Measurements from ENCODE around the gene ZC3H4. TPM values are rescaled to one million over a fixed set of nuclear protein-coding genes. Genes with fewer than 3 reads are reported as not detected.

Gene ZC3H4
- total and polyA plus RNA-seq, 9 of the 15 experiments (the other 6 are each of a cell fraction or from before 2014, with no cell fraction given), result 2.2 to 75.6 (median 18.3) TPM

GRCh38 chr19:47130589-47131227, 17.1 kb upstream of the ZC3H4 start, which contains the start of gene SAE1 (continued):
- peak; percentile 99 for TF ChIP-seq USF1 (CRISPR knock-in tag; IDR thresholded peaks at IDR 0.05)
- TF ChIP-seq ZFX (CRISPR knock-in tag; IDR thresholded peaks at IDR 0.05), result peak; percentile 82
- TF ChIP-seq IRF2 (CRISPR knock-in tag; IDR thresholded peaks at IDR 0.05), result no peak
- peak; percentile 77 for TF ChIP-seq TFAP4 (CRISPR knock-in tag; IDR thresholded peaks at IDR 0.05; ENCODE audit: borderline replicate concordance)
- TF ChIP-seq ZNF134 (CRISPR knock-in tag; conservative IDR thresholded peaks at IDR 0.05), result no peak
- TF ChIP-seq BRCA1 (IDR thresholded peaks at IDR 0.05), result no peak
- TF ChIP-seq BRCA1 (CRISPR knock-in tag; IDR thresholded peaks at IDR 0.05), result no peak
- TF ChIP-seq MBD2 (IDR thresholded peaks at IDR 0.05; ENCODE audit: borderline replicate concordance, low read depth), result peak; percentile 22; the same call in 1 of the 2 replicates
- peak; percentile 84; the same call in 1 of the 2 replicates for TF ChIP-seq FOXP4 (CRISPR knock-in tag; IDR thresholded peaks at IDR 0.05; ENCODE audit: borderline replicate concordance)
- TF ChIP-seq ZNF175 (CRISPR knock-in tag; IDR thresholded peaks at IDR 0.05; ENCODE audit: low read depth), result no peak
- TF ChIP-seq ATF1 (CRISPR knock-in tag; IDR thresholded peaks at IDR 0.05), result no peak
- peak; percentile 70 for TF ChIP-seq ATF1 (tag; IDR thresholded peaks at IDR 0.05)
- TF ChIP-seq ZBTB9 (CRISPR knock-in tag; IDR thresholded peaks at IDR 0.05), result peak; percentile 79; the same call in 1 of the 2 replicates
- TF ChIP-seq NFXL1 (CRISPR knock-in tag; IDR thresholded peaks at IDR 0.05), result no peak
- peak; percentile 65 for TF ChIP-seq PKNOX1 (IDR thresholded peaks at IDR 0.05)
- no peak for TF ChIP-seq RBM34 (IDR thresholded peaks at IDR 0.05; ENCODE audit: borderline replicate concordance, insufficient read depth, low read length)
